Myometrial cell (primary cell): Measurements from ENCODE around the gene SPIC. TPM values are rescaled to one million over a fixed set of nuclear protein-coding genes. Genes with fewer than 3 reads are reported as not detected.

Source experiments
- total RNA-seq: library from RNA; depleted of rRNA; stranded (reverse); fragments of >200 nt; gene quantifications from 2 replicates; pipeline ENCODE4 v1.2.3, GENCODE V29; 2015

SPIC gene
- not detected in 2 replicates for total RNA-seq

GRCh38 chr12:101474711-101475386 lies at the start of gene SPIC:
Gene SPIC (plus strand): TSS chr12:101475336. CDS start chr12:101476905, 1,569 bp downstream.

Other genes starting within 250 kb of the SPIC start
- gene UTP20, start 195.2 kb upstream of the SPIC start, total RNA-seq: 10.7 and 13.5 TPM in 2 replicates
- 84.5 and 102 TPM in 2 replicates for gene ARL1, start 67.6 kb upstream of the SPIC start, total RNA-seq
- gene MYBPC1, start 119.6 kb downstream of the SPIC start, total RNA-seq: not detected in 2 replicates
- 35.2 and 45.5 TPM in 2 replicates for gene CHPT1, start 222.3 kb downstream of the SPIC start, total RNA-seq